HCT116 (cell line): ENCODE results near the gene MYO1E.

Source experiments
- CEBPB ChIP-seq: IDR thresholded peaks from 2 replicates; pipeline ENCODE4 v1.6.1; 2012; ENCODE audit warnings: low read depth
- EGR1 ChIP-seq: IDR thresholded peaks from 2 replicates; pipeline ENCODE4 v1.6.1; 2012; ENCODE audit warnings: low read depth
- EZH2 ChIP-seq: fragments of 200-600 bp; sonication (generic); IDR thresholded peaks from 2 replicates; pipeline ENCODE4 v1.6.1; 2017; ENCODE audit warnings: antibody characterized with exemption, mixed run types
- EZH2phosphoT487 ChIP-seq: fragments of 200-600 bp; IDR thresholded peaks from 2 replicates; pipeline ENCODE4 v1.6.1; 2018; ENCODE audit warnings: antibody characterized with exemption, borderline replicate concordance
- POLR2A ChIP-seq: IDR thresholded peaks from 2 replicates; pipeline ENCODE4 v1.7.0; 2011; ENCODE audit warnings: borderline replicate concordance; ENCODE audit not compliant: insufficient read depth, insufficient read length; ENCODE audit errors: extremely low read depth
- POLR2AphosphoS5 ChIP-seq: IDR thresholded peaks from 2 replicates; pipeline ENCODE4 v1.6.1; 2011; ENCODE audit warnings: mild to moderate bottlenecking, low read depth, low read length, moderate library complexity
- RAD21 ChIP-seq: IDR thresholded peaks from 2 replicates; pipeline ENCODE4 v1.6.1; 2012; ENCODE audit warnings: low read depth, mild to moderate bottlenecking
- SIN3A ChIP-seq: IDR thresholded peaks from 2 replicates; pipeline ENCODE4 v1.6.1; 2012; ENCODE audit warnings: low read depth
- SP1 ChIP-seq: IDR thresholded peaks from 2 replicates; pipeline ENCODE4 v1.6.1; 2012; ENCODE audit warnings: low read depth
- YY1 ChIP-seq: IDR thresholded peaks from 2 replicates; pipeline ENCODE4 v1.6.1; 2011; ENCODE audit warnings: low read length, low read depth, moderate library complexity, mild to moderate bottlenecking; ENCODE audit not compliant: insufficient replicate concordance; ENCODE audit errors: extremely low read depth
- TF ChIP-seq, protein P1 (sequence below), 3 experiments: fragments of 200-600 bp in 1 of 3; sonication (generic) in 1 of 3; IDR thresholded peaks in 2 of 3; conservative IDR thresholded peaks in 1 of 3; 2 replicates each; pipeline ENCODE4 v1.5.1; 2012 to 2017; ENCODE audit warnings: low read depth in 2 of 3, low read length in 2 of 3, antibody characterized with exemption in 1 of 3, borderline replicate concordance in 1 of 3, control low read depth in 1 of 3, mild to moderate bottlenecking in 1 of 3, mixed read lengths in 1 of 3, mixed run types in 1 of 3, moderate library complexity in 1 of 3; ENCODE audit not compliant: insufficient read depth in 1 of 3
- TF ChIP-seq, protein P2 (sequence below): IDR thresholded peaks from 2 replicates; pipeline ENCODE4 v1.6.1; 2012
- TF ChIP-seq, protein P3 (sequence below): IDR thresholded peaks from 2 replicates; pipeline ENCODE4 v1.6.1; 2012; ENCODE audit warnings: low read depth

DNA sequence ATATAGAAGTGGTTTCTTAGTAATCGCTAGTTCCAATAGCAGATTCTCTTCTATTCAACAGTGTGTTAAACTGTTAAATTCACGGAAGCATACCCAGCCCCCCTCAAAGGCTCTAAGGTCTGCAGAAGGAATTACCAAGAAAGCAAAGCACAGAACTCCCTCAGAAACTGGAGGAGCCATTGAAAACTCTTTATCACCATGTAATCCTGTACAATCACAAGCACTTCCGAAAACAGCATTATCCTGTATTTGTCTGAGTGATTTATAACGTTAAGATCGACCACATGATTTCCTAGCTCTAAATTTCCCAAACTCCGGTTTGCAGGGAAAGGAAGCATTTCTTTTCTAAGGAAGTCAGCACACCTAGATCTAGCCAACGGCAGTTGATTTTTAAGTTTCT, 20.0 kb downstream of the MYO1E start:
- TF ChIP-seq, protein P1, sequence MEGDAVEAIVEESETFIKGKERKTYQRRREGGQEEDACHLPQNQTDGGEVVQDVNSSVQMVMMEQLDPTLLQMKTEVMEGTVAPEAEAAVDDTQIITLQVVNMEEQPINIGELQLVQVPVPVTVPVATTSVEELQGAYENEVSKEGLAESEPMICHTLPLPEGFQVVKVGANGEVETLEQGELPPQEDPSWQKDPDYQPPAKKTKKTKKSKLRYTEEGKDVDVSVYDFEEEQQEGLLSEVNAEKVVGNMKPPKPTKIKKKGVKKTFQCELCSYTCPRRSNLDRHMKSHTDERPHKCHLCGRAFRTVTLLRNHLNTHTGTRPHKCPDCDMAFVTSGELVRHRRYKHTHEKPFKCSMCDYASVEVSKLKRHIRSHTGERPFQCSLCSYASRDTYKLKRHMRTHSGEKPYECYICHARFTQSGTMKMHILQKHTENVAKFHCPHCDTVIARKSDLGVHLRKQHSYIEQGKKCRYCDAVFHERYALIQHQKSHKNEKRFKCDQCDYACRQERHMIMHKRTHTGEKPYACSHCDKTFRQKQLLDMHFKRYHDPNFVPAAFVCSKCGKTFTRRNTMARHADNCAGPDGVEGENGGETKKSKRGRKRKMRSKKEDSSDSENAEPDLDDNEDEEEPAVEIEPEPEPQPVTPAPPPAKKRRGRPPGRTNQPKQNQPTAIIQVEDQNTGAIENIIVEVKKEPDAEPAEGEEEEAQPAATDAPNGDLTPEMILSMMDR (IDR thresholded peaks at IDR 0.05 in 2 of 3, conservative IDR thresholded peaks at IDR 0.05 in 1 of 3; ENCODE audit: borderline replicate concordance in 1 of 3, insufficient read depth in 1 of 3, low read depth in 2 of 3, low read length in 2 of 3), result no peak
- TF ChIP-seq POLR2A, result no peak
- no peak for TF ChIP-seq POLR2AphosphoS5
- TF ChIP-seq, protein P2, sequence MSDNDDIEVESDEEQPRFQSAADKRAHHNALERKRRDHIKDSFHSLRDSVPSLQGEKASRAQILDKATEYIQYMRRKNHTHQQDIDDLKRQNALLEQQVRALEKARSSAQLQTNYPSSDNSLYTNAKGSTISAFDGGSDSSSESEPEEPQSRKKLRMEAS, result no peak
- no peak for TF ChIP-seq EZH2
- TF ChIP-seq EGR1, result no peak
- TF ChIP-seq RAD21, result no peak
- TF ChIP-seq EZH2phosphoT487, result no peak
- TF ChIP-seq, protein P3, sequence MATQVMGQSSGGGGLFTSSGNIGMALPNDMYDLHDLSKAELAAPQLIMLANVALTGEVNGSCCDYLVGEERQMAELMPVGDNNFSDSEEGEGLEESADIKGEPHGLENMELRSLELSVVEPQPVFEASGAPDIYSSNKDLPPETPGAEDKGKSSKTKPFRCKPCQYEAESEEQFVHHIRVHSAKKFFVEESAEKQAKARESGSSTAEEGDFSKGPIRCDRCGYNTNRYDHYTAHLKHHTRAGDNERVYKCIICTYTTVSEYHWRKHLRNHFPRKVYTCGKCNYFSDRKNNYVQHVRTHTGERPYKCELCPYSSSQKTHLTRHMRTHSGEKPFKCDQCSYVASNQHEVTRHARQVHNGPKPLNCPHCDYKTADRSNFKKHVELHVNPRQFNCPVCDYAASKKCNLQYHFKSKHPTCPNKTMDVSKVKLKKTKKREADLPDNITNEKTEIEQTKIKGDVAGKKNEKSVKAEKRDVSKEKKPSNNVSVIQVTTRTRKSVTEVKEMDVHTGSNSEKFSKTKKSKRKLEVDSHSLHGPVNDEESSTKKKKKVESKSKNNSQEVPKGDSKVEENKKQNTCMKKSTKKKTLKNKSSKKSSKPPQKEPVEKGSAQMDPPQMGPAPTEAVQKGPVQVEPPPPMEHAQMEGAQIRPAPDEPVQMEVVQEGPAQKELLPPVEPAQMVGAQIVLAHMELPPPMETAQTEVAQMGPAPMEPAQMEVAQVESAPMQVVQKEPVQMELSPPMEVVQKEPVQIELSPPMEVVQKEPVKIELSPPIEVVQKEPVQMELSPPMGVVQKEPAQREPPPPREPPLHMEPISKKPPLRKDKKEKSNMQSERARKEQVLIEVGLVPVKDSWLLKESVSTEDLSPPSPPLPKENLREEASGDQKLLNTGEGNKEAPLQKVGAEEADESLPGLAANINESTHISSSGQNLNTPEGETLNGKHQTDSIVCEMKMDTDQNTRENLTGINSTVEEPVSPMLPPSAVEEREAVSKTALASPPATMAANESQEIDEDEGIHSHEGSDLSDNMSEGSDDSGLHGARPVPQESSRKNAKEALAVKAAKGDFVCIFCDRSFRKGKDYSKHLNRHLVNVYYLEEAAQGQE, result no peak
- TF ChIP-seq SP1, result no peak
- TF ChIP-seq CEBPB, result no peak
- TF ChIP-seq SIN3A, result no peak
- no peak for TF ChIP-seq YY1
